Inferior parietal cortex (tissue), 1 donor: ENCODE data around the gene IDI2.

Experiments used
- DNase-seq: peaks from one replicate; pipeline ENCODE4 v3.0.0-alpha.2; 2016; ENCODE audit errors: extremely low spot score

Gene IDI2

GRCh38 chr10:1007583-1007982 is 18.1 kb downstream of the IDI2 start:
- no peak for DNase-seq

- DNase-seq, result no peak
Observed at GRCh38 chr10:1006573-1006972, 19.1 kb downstream of the IDI2 start.

DNA sequence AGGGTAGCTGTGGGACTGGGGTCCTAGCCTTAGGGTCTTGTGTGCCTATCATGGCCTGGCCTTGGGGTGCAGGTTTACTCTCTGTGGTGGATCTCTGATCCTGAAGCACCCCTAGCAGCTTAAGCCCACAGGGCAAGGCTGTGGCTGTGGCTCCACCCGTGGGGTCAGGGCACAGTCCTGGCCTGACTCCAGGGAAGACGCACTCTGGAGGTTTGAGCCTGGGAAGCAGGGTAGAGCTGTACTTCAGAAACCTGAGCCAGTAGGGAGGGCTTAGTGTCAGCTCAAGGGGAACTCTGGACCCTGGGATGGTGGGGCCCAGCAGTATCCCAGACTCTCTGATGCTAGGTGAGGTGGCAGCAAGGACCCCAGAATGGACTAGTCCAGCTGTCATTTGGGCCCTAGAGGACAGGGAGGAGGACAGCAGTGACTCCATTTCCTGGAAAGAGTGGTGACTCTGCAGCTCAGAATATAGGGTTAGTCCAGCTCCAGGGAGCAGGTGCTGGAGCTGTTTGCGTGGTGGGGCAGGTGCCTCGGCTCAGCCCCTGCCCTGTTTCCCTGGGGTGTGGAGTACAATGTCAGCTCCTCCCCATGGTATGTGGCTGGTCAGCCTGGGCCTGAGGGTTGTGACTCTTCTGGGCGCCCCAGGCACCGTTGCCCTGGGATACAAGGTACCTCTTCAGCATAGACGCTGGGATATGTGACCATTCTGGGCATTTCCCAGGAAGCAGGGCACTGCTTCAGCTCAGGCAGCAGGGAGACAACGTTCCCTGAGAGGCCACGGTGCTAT is 21.6 kb downstream of the IDI2 start:
- no peak for DNase-seq

GRCh38 chr10:1002425-1003006 is 23.1 kb downstream of the IDI2 start:
- DNase-seq, result no peak

DNA sequence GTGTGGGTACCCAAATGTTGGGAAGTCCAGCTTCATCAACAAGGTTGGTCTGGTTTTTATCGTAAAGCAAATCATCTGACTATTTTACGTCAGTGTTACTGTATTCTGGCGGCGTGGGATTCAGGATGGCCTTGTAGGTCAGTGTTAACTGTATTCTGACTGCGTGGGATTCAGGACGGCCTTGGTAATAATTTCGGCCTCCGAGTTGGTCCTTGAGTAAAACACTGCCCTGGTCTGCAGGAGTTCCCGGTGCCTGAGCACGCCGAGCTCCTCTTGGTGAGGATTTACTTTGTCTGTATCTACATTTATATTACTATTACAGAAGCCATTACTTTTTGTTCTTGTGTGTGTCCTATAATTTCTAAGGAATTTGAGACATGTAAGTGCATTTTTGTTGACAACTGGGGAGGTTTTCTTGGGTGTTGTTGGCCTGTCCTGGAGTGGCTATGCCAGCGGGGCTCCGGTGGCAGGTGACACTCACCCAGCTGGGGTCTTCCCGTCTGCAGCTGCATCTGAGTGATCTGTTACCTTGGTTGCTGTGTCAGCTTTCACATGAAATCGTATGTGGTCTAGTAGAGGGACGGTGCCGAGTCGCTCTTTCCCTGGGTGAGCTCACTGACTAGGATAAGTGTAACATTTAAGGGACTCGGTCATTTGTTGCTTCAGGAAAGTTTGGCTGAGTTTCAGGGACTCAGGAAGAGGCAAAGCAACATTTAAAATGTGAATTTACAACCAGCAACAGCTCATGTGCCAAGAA is 28.2 kb downstream of the IDI2 start:
- no peak for DNase-seq

- DNase-seq, result no peak
Observed at GRCh38 chr10:996031-996430, 29.6 kb downstream of the IDI2 start.

GRCh38 chr10:995559-995926 is 30.1 kb downstream of the IDI2 start:
- DNase-seq, result no peak

- no peak for DNase-seq
Observed at GRCh38 chr10:994836-995558, 30.7 kb downstream of the IDI2 start.

DNA sequence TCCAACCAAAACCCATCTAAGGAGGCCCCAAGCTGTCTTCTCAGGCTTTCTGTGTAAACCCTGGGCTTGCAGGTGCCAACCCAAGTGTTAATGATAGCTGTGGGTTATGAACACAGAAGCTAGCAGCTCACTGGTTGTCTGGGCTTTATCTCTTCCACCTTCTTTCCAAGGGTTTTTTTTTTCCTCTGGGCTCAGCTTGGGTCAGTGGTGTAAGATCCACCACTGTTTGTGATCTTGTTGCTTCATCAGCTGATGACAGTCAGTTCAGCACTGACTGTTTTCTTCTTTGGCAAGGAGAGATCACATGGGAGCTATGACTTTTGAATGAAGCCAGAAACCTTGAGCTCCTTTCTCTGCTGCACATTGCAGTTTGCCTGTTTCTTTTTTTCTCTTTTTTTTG is 32.8 kb downstream of the IDI2 start:
- no peak for DNase-seq

GRCh38 chr10:992467-992866 is 33.2 kb downstream of the IDI2 start:
- no peak for DNase-seq

- no peak for DNase-seq
Observed at GRCh38 chr10:990808-991207, 34.9 kb downstream of the IDI2 start.

DNA sequence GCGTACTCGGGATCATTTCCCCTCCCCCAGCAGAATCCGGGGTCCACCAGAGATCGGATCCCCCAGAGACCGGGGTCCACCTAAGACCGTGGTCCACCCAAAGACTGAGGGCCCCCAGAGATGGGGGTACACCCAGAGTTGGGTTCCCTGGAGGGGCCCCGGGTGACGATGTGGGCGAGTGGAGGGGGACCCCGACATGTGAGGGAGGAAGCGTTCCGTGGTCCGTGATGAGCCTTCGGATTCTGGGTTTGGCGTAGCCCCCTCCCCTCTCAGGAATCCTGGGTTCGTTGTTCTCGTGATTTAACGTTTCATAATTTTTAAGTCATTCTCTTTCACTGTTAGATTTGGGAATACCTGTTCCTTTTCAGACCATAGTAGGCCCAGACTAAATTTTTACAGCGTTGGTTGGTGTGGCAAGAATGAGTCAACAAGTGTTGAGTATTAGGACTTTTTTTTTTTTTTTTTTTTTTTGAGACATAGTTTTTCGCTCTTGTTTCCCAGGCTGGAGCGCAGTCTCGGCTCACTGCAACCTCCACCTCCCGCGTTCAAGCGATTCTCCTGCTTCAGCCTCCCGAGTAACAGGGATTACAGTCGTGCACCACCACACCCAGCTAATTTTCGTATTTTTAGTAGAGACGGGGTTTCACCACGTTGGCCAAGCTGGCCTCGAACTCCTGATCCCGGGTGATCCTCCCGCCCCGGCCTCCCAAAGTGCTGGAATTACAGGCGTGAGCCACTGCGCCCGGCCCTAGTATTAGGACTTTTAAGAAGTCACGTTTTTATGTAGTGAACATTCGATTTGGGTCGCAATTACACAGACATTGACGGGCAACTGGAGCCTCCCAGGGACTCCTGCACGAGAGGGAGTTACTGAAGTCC is 36.8 kb downstream of the IDI2 start:
- DNase-seq, result no peak

- peak; percentile 98 for DNase-seq
Observed at GRCh38 chr10:987870-988666, 37.6 kb downstream of the IDI2 start, which contains the start of gene GTPBP4. Gene GTPBP4 (plus strand): TSS chr10:988434. CDS start chr10:988480, 46 bp downstream.

GRCh38 chr10:987620-987869 is 38.1 kb downstream of the IDI2 start:
- peak; percentile 12 for DNase-seq

DNA sequence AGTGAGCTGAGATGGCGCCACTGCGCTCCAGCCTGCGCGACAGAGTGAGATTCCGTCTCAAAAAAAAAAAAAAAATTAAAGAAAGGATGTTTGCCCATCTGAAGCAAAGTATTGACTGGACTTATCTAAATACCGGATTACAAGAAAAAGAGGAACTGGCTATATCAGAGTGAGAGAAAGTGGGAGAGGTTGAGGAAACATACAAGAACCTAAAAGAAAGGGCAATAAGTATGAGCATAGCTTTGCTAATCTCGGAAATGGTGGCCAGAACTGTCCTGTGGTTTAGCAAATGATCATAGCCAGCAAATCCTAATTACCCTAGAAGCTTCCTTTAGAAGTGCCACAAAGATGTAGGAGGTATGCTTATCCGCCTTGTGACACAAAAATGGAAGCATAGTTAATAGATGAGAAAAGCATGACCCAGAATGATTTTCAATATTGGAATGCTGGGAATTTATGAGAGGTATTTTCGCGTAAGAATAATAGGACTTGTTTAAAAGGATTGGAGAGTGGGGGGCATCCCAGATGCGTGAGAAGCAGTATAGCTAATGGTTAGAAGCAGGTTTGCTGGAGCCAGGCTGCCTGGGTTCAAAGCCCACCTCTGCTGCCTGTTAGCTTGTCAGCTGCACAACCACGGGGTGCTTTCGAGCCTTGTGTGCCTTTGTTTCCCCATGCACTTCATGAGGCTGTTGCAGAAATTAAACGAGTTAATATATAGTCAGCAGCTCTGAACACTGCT is 38.6 kb downstream of the IDI2 start:
- DNase-seq, result peak; percentile 3

DNA sequence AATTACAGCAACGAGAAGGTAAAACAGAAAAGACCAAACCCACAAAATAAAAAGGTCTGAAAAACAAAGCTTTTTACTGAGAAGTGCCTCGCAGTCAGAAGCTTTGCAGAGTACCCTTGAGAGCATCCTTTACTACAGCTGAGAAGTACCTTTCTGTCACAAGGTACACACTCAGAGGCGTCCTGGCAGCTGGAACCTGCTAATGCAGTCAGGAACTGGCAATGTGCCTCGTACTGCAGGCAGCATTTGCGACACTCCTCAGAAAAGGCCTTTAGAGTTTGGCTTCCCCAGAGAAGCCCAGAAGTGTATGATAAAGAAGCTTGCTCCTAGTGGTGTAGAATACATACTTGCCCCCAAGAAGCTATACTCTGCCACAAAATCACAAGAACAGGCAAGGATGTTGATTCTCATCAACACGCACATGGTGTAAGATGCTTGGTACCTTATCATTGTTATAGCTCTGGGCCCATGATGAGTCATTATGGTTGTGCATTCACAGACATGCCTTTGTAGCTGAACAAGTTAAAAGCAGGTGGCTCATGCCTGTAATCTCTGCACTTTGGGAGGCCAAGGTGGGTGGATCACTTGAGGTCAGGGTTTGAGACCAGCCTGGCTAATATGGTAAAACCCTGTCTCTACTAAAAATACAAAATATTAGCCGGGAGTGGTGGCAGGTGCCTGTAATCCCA is 39.4 kb downstream of the IDI2 start:
- DNase-seq, result peak; percentile 1

DNA sequence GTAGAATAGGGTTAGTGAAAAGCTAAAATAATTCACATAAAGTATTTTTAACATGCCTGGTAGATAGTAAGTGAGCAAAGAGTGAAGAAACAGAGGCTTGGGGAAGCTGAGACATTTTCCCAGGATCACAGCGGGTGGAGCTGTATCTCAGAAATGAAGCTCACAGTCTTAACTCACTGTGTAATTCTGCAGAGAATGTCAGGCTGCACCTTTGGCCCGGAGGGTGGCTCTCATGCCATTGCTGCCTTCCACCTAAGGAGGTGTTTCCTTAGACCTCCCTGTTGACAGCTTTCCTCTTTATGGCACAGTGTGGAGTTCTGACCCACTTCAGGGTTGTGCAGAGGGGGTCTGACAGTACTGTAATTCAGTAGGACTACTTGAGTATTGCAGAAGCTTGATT is 40.3 kb downstream of the IDI2 start:
- no peak for DNase-seq

- DNase-seq, result no peak
Observed at GRCh38 chr10:983971-984655, 41.5 kb downstream of the IDI2 start.

DNA sequence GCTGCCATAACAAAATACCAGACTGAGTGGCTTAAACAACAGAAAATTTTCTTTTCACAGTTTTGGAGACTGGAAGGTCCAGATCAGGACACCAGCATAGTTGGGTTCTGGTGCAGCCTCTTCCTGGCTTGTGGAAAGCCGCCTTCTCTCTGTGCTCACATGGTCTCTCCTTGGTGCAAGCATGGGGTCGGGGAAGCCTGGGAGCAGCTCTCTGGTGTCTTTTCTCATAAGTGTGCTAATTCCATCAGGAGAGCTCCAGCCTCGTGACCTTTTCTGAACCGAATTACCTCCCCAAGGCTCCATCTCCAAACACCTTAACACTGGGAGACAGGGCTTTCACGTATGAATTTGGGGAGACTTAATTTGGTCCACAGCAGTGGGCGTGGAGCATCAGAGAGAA is 42.3 kb downstream of the IDI2 start:
- DNase-seq, result no peak
